ENCODE data around the gene MORC2. TPM values are rescaled to one million over a fixed set of nuclear protein-coding genes. Genes with fewer than 3 reads are reported as not detected.

The MORC2 gene
- total RNA-seq, 4 donors from 2014 or later: 9.5 to 24.0 (median 13.1) TPM

- TF ChIP-seq POLR2A (IDR thresholded peaks at IDR 0.05): no peak
- no peak for TF ChIP-seq CTCF (IDR thresholded peaks at IDR 0.05)
- no peak for DNase-seq
- no peak overlapping the region for H3K27ac ChIP-seq
- 51 to 76% methylated on average over 2 of the region's 2 CpGs for WGBS, 2 donors
- no peaks in the 10 kb centered on the region for H3K27me3 ChIP-seq
- no peaks in the 10 kb centered on the region for H3K36me3 ChIP-seq
- intact Hi-C loops (cut with DNase I): no loop called here
- no peaks in the 10 kb centered on the region for H3K4me1 ChIP-seq
- peaks cover 0 to 7% (median 0%) of the 10 kb centered on the region in 3 donors for H3K9me3 ChIP-seq
- no peak overlapping the region for H3K4me3 ChIP-seq
These were observed 27.9 kb upstream of the MORC2 start for GRCh38 chr22:30996462-30996861.

GRCh38 chr22:30994960-30995359 is 26.4 kb upstream of the MORC2 start:
- H3K36me3 ChIP-seq: no peaks in the 10 kb centered on the region
- no peak for DNase-seq
- intact Hi-C loops (cut with DNase I): no loop called here
- no peak overlapping the region for H3K27ac ChIP-seq
- peaks cover 0 to 10% (median 0%) of the 10 kb centered on the region in 3 donors for H3K9me3 ChIP-seq
- WGBS, 2 donors: 38 to 64% methylated on average over 1 of the region's 1 CpG
- no peaks in the 10 kb centered on the region for H3K27me3 ChIP-seq
- H3K4me3 ChIP-seq: no peak overlapping the region
- TF ChIP-seq CTCF (IDR thresholded peaks at IDR 0.05) (no peak), POLR2A (IDR thresholded peaks at IDR 0.05) (no peak)
- no peaks in the 10 kb centered on the region for H3K4me1 ChIP-seq

- intact Hi-C loops (cut with DNase I): no loop called here
- 56 to 88% methylated on average over 2 of the region's 2 CpGs for WGBS, 2 donors
- TF ChIP-seq POLR2A (IDR thresholded peaks at IDR 0.05) (no peak), CTCF (IDR thresholded peaks at IDR 0.05) (no peak)
- H3K27ac ChIP-seq: no peak overlapping the region
- H3K36me3 ChIP-seq: no peaks in the 10 kb centered on the region
- no peaks in the 10 kb centered on the region for H3K4me1 ChIP-seq
- no peak overlapping the region for H3K4me3 ChIP-seq
- no peak for DNase-seq
- no peaks in the 10 kb centered on the region for H3K27me3 ChIP-seq
- H3K9me3 ChIP-seq: peaks cover 0 to 10% (median 0%) of the 10 kb centered on the region in 3 donors
These were observed 24.0 kb upstream of the MORC2 start for GRCh38 chr22:30992565-30992964.

GRCh38 chr22:30990690-30991089 is 22.1 kb upstream of the MORC2 start:
- 75 to 100% methylated on average over 1 of the region's 1 CpG for WGBS, 2 donors
- H3K4me3 ChIP-seq: no peak overlapping the region

GRCh38 chr22:30989474-30989873 is 20.9 kb upstream of the MORC2 start:
- no peak overlapping the region for H3K4me3 ChIP-seq
- DNase-seq: no peak
- H3K36me3 ChIP-seq: no peaks in the 10 kb centered on the region
- peaks cover 0 to 10% (median 0%) of the 10 kb centered on the region in 3 donors for H3K9me3 ChIP-seq
- H3K27me3 ChIP-seq: no peaks in the 10 kb centered on the region
- no peak overlapping the region for H3K27ac ChIP-seq
- intact Hi-C loops (cut with DNase I): no loop called here
- no peaks in the 10 kb centered on the region for H3K4me1 ChIP-seq
- TF ChIP-seq POLR2A (IDR thresholded peaks at IDR 0.05) (no peak), CTCF (IDR thresholded peaks at IDR 0.05) (no peak)

More at GRCh38 chr22:30990690-30991089, 22.1 kb upstream of the MORC2 start:
- H3K27ac ChIP-seq: no peak overlapping the region
- no peak for DNase-seq
- intact Hi-C loops (cut with DNase I): no loop called here
- H3K27me3 ChIP-seq: no peaks in the 10 kb centered on the region
- no peak for TF ChIP-seq CTCF (IDR thresholded peaks at IDR 0.05)
- no peak for TF ChIP-seq POLR2A (IDR thresholded peaks at IDR 0.05)
- H3K9me3 ChIP-seq: peaks cover 0 to 10% (median 0%) of the 10 kb centered on the region in 3 donors
- no peaks in the 10 kb centered on the region for H3K36me3 ChIP-seq
- no peaks in the 10 kb centered on the region for H3K4me1 ChIP-seq

Measured in esophagus squamous epithelium (tissue), 5 donors.